IPS-18c (cell line): Measurements from ENCODE around the gene SLC26A8.
"Not testable (repeated sequence)": the region's sequence is repeated elsewhere in the genome, so short reads cannot be mapped to it uniquely, and the experiment has no call there.

ENCODE experiments used
- H3K4me3 ChIP-seq: 2 replicates; pipeline ENCODE4 v1.7.0; 2013; ENCODE audit warnings: low read depth, mild to moderate bottlenecking, low read length, moderate library complexity; ENCODE audit not compliant: insufficient read depth
- H3K9me3 ChIP-seq: one replicate; pipeline ENCODE4 v1.6.1; 2013; ENCODE audit warnings: mild to moderate bottlenecking, low read length, moderate library complexity; ENCODE audit not compliant: control insufficient read depth, insufficient read depth

The SLC26A8 gene

DNA sequence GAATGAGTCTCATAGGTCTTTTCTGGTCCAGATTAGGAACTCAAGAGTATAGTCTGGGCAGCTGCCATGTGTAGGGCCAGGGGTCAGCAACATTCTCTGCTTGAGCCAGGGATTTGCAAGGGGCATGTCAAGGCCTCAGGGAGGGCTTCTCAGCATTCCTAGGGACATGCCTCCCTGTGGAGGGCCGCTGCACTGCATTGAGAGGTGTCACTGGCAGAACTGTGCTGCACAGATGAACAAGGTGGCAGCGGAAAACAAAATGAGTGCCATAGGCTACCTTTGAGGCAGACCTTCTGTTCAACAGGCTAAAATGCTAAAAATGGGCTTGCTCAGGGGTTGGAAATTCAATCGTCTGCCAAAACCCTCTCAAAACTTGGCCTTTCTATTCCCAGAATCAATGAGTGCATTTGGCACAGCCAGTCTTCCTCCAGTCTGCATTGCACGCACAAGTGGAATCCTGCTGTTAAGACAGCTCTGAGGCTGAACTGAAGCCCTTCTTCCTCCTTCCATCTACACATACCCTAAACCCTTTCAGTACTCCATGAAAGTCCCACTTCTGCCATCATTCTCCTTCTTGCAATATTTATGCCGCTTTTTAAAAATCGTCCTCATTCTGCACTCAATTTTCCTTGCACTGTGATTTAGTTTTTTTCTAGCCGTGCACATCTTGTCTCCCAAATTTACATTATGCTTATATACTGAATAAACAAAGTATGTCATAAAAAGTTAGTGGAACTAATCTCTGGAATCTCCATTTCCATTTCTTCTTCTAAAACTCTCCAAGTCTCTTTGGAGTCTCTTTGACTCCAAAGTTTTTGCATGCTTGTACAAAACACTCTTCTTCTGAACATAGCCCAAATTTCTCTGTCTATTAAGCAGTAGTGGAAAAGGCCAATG lies 51.7 kb downstream of the SLC26A8 start:
- Histone ChIP-seq H3K9me3 (no peaks in the 10 kb centered on the region), H3K4me3 (no peak overlapping the region)

DNA sequence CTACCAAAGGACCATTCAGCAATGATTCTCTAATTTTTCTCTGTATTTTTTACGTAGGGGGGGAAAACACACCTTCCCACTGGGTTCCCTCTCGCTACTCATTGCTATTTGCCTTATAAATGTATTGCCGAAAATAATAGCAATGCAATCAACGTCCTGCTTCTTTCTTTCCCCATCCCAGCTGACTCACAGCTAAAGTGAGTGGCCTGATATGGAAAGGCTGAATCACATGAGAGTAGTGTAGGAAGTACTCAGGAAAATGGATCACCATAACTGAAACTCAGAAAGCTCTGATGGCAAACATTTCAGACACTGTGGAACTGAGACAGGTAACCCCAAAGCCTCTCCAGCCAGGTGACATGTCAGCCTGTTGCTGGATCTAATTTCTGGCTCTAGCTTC lies 54.3 kb downstream of the SLC26A8 start:
- no peaks in the 10 kb centered on the region for H3K9me3 ChIP-seq

DNA sequence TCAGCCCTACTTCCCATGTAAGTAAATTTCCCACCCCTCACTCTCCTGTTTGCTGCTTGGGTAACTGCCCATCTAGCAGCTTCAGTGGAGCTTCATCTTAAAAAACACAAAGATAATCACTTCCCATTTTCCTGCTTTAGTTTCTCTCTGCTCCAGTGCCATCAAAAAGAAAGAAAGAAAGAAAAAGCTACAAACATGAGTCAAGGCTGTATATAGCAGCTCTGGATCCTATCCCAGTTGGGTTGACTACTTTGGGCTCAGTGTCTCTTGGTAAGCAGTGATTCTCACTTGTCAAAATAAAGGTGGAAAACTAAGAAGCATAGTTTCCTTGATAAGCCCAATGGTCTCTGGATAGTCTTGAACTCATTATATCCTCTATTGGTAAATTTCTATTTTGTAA lies 54.8 kb downstream of the SLC26A8 start:
- Histone ChIP-seq H3K9me3 (no peaks in the 10 kb centered on the region), H3K4me3 (no peak overlapping the region)

More for the DNA sequence above, 54.3 kb downstream of the SLC26A8 start:
- H3K4me3 ChIP-seq = no peak overlapping the region

DNA sequence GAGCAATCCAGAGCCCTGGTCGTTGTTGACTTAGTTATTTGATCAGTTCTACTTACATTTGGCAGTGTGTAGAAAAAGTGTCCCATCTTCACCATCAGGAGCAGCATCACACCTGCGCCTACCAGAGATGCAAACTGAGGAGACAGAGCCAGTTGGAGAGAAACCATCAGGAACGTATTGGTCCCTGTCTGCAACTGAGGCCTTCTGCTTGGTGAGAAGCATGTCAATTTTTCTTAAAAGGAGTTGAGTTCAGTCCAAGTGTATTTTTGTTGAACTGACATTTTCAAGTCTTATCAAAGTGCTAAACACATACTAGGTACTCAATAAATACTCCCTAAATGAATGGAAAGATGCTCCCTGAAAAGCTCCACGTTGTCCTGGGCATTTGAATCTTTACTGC lies 55.6 kb downstream of the SLC26A8 start:
- H3K9me3 ChIP-seq = no peaks in the 10 kb centered on the region

DNA sequence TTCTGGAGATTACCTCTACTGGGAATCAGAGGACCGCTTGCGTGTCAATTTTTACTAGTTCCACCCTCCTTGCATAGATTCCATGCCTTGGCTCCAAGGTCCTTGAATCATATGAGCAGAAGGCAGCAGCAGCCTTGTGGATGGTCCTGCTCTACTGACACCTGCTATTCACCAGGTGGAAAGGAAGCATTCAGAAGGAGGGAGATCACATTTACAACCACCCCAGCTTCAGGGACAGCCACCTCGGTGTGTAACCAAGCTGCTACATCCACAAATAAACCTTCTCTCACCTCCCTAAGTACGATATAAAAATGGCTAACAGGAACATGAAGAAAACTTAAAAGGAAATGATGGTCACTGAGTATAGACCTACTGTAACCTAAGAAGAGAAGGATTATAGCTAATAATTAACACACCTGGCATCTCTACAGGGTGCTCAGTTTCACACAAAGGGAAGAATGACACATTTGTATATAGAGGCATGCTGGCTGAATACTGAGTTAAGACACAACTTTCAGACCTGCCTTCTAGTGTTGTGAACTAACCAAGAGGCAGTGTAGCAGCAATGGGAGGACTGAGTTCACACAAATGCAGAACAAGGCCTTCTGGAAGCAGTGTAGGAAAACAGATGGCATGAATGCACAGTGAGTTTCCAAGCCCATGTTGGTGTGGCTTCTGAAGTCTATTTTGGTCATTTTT lies 57.2 kb downstream of the SLC26A8 start:
- Histone ChIP-seq H3K4me3 (no peak overlapping the region), H3K9me3 (no peaks in the 10 kb centered on the region)

More for the DNA sequence above, 55.6 kb downstream of the SLC26A8 start:
- no peak overlapping the region for H3K4me3 ChIP-seq

DNA sequence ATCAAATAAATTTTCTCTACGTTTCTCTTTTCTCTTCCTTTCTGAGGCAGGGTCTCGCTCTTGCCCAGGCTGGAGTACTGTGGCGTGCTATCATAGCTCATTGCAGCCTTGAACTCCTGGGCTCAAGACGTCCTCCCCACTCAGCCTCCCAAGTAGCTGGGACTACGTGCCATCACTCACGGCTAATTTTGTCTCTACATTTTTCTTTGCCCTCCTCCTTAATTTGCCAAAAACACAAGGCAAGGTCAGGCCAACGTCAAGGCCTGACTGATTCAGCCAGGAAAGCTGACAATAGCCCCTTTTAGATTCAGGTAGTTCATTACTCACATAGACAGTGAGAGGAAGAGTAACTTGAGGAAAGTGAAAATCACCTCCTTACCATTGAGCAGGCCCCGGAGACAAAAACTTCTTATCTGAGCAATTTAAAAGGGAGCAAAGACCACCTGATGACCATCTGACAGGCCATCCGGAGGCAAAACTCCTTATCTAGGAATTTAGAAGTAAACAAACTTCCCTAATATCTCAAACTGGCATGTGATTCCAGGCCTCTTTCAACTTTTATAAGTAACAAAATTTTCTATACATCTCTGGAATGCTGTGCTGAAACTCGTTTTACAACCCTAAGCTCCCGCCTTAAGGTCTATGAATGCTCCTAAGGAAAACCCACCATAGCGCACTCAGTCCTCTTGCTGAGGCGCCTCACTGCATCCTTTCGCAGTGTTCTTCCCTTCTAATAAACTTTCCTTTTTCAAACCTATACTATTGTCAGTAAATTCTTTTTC lies 61.5 kb downstream of the SLC26A8 start:
- Histone ChIP-seq H3K4me3 (no peak overlapping the region), H3K9me3 (no peaks in the 10 kb centered on the region)

DNA sequence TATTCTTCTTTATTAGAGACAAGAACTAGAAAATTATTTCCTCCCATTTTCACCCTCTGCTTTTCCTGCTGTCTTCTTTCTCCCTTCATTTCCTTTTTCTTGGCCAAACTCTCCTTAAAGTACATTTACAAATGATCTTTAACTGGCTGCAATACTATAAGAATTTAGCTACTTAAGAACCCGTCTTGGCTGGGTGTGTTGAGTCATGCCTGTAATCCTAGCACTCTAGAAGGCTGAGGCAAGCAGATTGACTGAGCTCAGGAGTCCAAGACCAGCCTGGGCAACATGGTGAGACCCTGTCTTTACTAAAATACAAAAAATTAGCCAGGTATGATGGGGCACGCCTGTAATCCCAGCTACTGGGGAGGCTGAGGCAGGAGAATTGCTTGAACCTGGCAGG lies 64.3 kb downstream of the SLC26A8 start:
- no peaks in the 10 kb centered on the region for H3K9me3 ChIP-seq

DNA sequence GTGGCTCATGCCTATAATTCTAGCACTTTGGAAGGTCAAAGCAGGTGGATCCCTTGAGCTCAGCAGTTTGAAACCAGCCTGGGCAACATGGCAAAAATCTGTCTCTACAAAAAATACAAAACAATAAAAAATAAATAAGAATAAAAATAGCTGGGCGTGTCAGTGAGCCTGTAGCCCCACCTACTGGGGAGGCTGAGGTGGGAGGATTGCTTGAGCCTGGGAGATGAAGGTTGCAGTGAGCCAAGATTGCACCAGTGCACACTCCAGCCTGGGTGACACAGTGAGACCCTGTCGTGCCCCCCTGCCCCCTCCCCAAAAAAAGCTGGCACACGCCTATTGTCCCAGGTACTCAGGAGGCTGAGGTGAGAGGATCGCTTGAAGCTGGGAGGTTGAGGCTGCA lies 68.5 kb downstream of the SLC26A8 start:
- no peak overlapping the region for H3K4me3 ChIP-seq
- H3K9me3 ChIP-seq = no peaks in the 10 kb centered on the region

More for the DNA sequence above, 64.3 kb downstream of the SLC26A8 start:
- no peak overlapping the region for H3K4me3 ChIP-seq

DNA sequence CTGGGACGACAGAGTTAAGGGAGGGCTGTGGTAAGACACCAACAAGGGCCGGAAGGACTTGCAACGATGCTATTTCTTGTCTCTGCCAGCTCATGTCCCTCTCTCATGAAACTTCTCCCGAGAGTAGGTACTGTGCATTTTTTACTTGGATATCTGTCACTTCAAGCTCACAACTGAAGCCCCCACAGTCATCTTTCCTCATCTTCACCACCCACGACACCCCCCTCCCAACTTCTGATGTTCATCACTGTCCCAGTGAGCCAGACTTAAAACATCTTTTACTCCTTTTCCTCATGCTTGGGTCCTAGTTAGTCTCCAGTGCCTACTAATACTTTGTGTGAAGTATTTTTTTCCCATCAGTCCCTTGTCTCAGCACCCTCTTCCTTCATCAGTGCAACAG lies 68.9 kb downstream of the SLC26A8 start:
- Histone ChIP-seq H3K9me3 (no peaks in the 10 kb centered on the region), H3K4me3 (no peak overlapping the region)

DNA sequence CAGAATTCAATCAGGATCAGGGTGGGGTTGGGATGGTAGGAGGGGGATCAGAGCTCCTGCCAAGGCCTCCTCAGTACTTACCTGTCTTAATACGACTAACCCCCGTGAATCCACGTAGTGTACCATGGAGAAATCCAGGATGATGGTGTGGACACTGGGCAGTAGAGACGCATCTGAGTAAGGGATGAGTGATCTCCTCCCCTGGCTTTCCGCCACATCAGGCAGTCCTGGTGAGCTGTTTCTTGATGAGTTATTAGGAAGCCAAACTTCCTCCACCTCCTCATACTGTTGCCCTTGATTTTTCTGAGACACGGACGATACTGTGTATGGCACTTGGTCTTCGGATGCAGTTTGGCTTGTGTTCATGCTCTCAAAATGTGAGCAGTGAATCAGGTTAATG lies 69.4 kb downstream of the SLC26A8 start:
- no peaks in the 10 kb centered on the region for H3K9me3 ChIP-seq
- H3K4me3 ChIP-seq = no peak overlapping the region

DNA sequence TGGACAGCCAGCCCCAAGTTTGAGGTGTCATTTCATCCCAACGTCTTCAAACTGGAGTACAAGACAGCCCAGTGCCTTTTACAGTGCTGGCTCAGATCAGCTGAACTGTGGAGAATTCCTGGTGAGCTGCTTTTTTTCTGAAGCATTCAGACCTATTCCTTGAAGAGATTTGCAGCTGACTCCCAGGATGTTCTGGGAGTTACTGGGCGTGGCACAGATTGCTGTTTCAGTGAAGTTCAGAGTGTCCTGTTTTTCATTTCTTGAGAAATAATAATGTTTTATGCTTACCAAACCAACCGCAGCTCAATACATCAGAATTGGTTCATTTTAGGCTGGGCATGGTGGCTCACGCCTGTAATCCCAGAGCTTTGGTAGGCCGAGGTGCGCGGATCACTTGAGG lies 70.1 kb downstream of the SLC26A8 start:
- Histone ChIP-seq H3K9me3 (no peaks in the 10 kb centered on the region), H3K4me3 (no peak overlapping the region)

DNA sequence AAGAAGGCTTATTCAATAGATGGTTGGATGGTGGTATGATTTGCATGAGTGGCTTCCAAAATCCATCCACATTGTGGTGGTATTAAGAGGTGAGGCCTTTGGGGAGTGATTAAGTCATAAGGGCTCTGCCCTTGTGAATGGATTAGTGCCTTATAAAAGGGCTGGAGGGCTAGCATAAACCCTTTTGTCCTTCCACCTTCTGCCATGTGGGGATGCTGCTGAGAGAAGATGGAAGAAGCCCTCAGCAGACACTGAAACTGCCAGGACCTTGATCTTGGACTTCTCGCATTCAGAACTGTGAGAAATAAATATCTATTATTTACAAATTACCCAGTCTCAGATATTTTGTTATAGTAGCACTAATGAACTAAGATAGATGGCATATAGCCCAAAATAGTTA lies 75.7 kb downstream of the SLC26A8 start:
- Histone ChIP-seq H3K9me3 (no peaks in the 10 kb centered on the region), H3K4me3 (no peak overlapping the region)

DNA sequence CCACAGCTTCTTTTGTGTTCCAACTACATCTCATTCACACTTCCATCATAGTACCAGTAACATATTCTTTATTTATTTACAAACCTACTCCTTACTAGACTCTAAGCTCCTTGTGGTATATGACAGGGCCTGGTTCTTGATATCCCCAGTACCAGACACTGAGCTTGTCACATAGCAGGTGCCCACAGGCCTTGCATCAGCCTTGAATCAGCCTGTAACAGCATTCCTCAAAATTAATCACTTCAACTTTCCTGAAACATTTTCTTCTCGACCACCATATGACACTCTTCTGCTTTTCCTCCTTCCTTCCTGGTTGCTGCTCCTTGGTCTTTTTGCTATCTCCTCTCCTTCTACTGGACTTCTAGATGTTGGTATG lies 78.8 kb downstream of the SLC26A8 start:
- Histone ChIP-seq H3K9me3 (no peaks in the 10 kb centered on the region), H3K4me3 (no peak overlapping the region)

DNA sequence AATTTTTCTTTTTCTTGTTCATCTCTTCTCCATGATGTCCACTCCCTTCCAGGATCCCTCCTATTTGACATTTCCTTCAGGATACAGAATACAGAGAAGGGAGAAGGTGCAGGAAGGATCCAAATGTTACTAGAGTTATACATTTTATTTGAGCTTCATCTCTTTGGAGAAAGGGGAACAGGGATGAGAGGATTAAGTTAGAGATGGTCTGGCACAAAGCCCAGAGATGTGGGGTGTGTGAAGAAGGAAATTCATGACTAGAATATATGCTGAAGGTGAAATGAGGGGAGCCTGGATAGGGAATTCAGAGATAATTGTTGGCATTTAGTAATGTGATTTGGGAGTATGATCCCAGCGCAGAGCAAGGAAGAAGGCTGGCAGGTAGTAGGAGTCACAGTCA lies 81.1 kb downstream of the SLC26A8 start:
- Histone ChIP-seq H3K4me3 (no peak overlapping the region), H3K9me3 (peaks cover 2% of the 10 kb centered on the region)

DNA sequence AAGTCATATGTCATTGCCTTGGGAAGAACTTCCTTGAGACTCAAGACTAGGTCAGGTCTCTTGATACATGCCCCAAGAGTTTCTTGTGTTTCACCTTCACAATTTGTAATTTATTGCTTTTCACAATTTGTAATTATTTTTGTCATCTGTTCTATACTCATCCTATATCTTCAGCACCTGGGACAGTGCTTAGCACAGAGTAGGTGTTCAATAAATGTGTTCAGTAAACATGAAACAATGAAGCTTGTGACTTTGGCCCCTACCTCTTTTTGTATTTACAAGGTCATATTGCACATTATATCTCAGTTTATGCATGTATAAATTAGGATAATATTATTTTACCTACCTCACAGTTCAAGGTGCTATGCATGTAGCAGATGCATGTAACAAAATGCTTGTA lies 82.1 kb downstream of the SLC26A8 start:
- no peak overlapping the region for H3K4me3 ChIP-seq
- H3K9me3 ChIP-seq = peaks cover 2% of the 10 kb centered on the region

DNA sequence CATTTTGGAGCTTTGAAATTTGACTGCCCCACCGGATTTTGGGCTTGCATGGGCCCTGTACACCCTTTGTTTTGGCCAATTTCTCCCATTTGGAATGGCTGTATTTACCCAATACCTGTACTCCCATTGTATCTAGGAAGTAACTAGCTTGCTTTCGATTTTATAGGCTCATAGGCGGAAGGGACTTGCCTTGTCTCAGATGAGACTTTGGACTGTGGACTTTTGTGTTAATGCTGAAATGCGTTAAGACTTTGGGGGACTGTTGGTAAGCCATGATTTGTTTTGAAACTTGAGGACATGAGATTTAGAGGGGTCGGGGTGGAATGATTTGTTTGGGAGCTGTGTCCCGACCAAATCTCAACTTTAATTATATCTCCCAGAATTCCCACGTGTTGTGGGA lies 83.3 kb downstream of the SLC26A8 start:
- H3K4me3 ChIP-seq, H3K9me3 ChIP-seq: not testable (repeated sequence)

DNA sequence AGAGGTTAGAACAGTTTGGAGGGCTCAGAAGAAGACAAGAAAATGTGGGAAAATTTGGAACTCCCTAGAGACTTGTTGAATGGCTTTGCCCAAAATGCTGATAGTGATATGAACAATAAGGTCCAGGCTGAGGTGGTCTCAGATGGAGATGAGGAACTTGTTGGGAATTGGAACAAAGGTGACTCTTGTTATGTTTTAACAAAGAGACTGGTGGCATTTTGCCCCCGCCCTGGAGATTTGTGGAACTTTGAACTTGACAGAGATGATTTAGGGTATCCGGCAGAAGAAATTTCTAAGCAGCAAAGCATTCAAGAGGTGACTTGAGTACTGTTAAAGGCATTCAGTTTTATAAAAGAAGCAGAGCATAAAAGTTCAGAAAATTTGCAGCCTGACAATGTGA lies 84.4 kb downstream of the SLC26A8 start:
- not testable (repeated sequence) for H3K9me3 ChIP-seq, H3K4me3 ChIP-seq

DNA sequence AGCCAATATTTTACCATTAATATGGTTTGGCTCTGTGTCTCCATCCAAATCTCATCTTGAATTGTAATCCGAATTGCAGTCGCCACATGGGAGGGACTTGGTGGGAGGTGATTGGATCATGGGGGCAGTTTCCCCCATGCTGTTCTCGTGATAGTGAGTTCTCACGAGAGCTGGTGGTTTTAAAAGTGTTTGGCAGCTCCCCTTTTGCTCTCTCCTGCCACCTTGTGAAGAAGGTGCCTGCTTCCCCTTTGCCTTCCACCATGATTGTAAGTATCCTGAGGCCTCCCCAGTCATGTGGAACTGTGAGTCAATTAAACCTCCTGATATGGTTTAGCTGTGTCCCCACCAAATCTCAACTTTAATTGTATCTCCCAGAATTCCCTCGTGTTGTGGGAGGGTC lies 85.2 kb downstream of the SLC26A8 start:
- H3K9me3 ChIP-seq, H3K4me3 ChIP-seq: not testable (repeated sequence)
